ENCODE results near the gene CDC42SE1.

- TF ChIP-seq CTCF (IDR thresholded peaks at IDR 0.05; ENCODE audit: low read depth, low read length) (no peak), POLR2A (IDR thresholded peaks at IDR 0.05; ENCODE audit: extremely low read depth, insufficient read length) (no peak)
These were observed 10.0 kb downstream of the CDC42SE1 start for GRCh38 chr1:151049458-151049857.

All from NB4 (cell line).